HG02943 (cell line): Measurements from ENCODE around the gene FOXQ1.

Experiments used
- ATAC-seq: cut with Tn5 transposase; IDR thresholded peaks from one replicate; pipeline ENCODE4 v1.9.1; 2021; ENCODE audit warnings: mild to moderate bottlenecking, low read depth, moderate library complexity; ENCODE audit not compliant: unreplicated experiment

The FOXQ1 gene

GRCh38 chr6:1311400-1312202 lies at the start of gene FOXQ1:
TSS of gene FOXQ1 (plus strand) at chr6:1312098. CDS start at chr6:1312705, 607 bp downstream.
- no peak for ATAC-seq

GRCh38 chr6:1262704-1263038 lies 49.2 kb upstream of the FOXQ1 start:
- ATAC-seq, result no peak

GRCh38 chr6:1263039-1263849 lies 48.7 kb upstream of the FOXQ1 start:
- no peak for ATAC-seq

GRCh38 chr6:1263850-1264377 lies 48.0 kb upstream of the FOXQ1 start:
- no peak for ATAC-seq

GRCh38 chr6:1264619-1265445 lies 47.1 kb upstream of the FOXQ1 start:
- no peak for ATAC-seq

GRCh38 chr6:1266686-1267056 lies 45.2 kb upstream of the FOXQ1 start:
- ATAC-seq, result no peak

- ATAC-seq, result no peak
Observed at GRCh38 chr6:1267057-1267732, 44.7 kb upstream of the FOXQ1 start.

GRCh38 chr6:1267790-1268762 lies 43.8 kb upstream of the FOXQ1 start:
- no peak for ATAC-seq

- ATAC-seq, result no peak
Observed at GRCh38 chr6:1271071-1271763, 40.7 kb upstream of the FOXQ1 start.

- no peak for ATAC-seq
Observed at GRCh38 chr6:1278061-1278720, 33.7 kb upstream of the FOXQ1 start.

GRCh38 chr6:1279065-1279464 lies 32.8 kb upstream of the FOXQ1 start:
- no peak for ATAC-seq

- ATAC-seq, result no peak
Observed at GRCh38 chr6:1280666-1281300, 31.1 kb upstream of the FOXQ1 start.

GRCh38 chr6:1281746-1282145 lies 30.2 kb upstream of the FOXQ1 start:
- no peak for ATAC-seq

- ATAC-seq, result no peak
Observed at GRCh38 chr6:1283501-1283900, 28.4 kb upstream of the FOXQ1 start.

- no peak for ATAC-seq
Observed at GRCh38 chr6:1285556-1285955, 26.3 kb upstream of the FOXQ1 start.

GRCh38 chr6:1285956-1286355 lies 25.9 kb upstream of the FOXQ1 start:
- no peak for ATAC-seq

- no peak for ATAC-seq
Observed at GRCh38 chr6:1287103-1287591, 24.8 kb upstream of the FOXQ1 start.
